Measurements from ENCODE around the gene SH3PXD2A.
A peak's percentile ranks its signal among the peaks of the same experiment; 100 is the strongest.
"Not testable (repeated sequence)": the region's sequence is repeated elsewhere in the genome, so short reads cannot be mapped to it uniquely, and the experiment has no call there.

SH3PXD2A gene

DNA sequence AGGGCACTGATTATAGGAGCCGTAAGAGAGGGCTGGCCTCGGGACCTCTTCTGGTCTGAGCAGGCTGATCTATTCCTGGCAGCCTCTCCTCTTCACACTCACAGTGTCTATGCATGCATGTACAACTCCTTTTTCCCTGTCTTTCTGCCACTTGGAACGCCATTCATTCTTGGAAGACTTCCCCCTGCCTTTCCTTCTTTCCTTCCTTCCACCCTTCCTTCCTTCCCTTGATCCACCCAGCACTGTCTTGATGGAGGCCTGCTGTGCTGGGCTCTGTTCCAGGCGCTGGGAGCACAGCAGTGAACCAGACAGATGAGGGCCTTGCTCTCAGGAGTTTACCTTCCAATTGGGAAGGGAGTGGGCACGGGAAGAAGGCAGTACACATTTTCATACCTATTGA is 114.8 kb downstream of the SH3PXD2A start:
- ATAC-seq, result no peak

DNA sequence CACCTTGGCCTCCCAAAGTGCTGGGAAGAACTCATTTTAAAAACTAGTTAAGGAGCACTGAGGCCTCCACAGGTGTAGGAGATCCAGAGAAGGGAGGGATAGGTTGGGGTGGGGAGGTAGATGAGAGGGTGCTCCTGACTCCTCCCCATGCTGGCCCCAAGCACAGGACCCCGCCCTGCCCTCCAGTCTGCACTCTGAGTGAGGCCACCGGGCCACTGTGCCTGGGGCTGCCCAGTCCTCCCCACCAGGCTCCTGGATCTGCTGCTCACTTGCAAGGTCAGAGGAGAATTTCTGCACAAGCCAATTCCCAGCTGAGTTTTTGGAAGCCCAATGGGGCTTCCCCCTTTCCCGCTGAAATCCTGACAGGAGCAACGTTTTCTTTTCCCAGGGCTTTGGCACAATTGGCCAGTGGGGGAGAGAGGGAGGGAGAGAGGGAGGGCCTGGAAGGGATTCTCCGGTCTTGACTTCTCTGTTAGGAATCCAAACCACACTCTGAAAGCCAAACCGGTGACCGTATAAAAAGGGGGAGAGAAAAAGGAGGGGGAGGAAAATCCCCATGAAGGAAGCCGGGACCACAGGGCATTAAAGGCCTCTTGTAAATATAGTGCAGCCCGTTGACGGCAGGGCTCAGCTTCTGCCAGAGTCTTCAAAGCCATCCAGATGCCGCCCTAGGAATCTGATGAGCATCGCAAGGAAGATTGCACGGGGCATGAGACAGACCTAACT is 116.2 kb downstream of the SH3PXD2A start:
- no peak for ATAC-seq

DNA sequence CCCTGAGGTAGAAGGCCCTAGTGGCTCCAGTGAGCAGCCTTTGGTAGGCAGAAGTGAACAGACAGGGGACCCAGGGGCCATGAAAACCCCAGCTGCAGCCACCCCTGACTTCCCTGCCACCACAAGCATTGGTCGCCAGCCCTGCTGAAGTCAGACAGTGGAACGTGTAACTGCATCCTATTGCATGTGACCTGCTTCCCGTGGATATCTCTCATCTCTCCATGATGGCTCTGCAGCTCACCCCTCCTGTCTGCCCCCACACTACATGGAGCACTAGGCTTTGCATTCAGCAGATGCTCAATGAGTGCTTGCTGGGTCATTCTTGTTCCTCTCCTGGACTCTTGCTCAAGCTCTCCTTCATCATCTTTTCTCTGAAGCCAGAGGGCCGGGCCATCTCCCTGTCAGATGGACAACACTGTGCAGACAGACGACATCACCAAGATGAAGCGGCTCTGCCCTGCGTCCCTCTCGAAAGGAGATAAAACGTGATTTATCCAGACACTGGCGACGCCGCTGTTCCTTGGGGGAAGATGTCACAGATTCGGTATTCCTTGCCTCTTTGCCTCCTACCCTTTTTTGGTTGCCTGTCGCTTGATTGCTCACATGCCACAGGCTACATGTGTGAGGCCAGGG is 117.5 kb downstream of the SH3PXD2A start:
- ATAC-seq, result no peak

DNA sequence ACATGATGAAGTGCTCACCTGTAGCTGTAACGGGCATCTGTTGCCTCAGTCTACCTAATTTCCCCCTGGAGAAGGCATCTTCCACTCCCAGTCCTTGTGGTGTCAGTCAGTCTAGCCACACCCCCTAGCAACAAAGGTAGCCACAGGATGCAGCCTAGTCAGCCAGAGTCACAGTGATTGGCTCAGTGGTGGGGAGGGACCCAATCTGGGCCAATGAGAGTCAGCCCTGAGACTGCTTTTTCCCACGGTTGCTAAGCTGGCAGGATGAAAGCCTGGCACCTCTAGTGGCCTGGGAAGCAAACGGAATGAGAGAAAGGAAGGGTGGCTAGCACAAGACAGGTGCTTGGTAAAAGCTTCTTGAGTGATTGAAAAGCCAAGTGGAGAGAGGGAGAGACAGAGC is 118.6 kb downstream of the SH3PXD2A start:
- ATAC-seq, result peak in 1 of 2 donors; percentile 24

DNA sequence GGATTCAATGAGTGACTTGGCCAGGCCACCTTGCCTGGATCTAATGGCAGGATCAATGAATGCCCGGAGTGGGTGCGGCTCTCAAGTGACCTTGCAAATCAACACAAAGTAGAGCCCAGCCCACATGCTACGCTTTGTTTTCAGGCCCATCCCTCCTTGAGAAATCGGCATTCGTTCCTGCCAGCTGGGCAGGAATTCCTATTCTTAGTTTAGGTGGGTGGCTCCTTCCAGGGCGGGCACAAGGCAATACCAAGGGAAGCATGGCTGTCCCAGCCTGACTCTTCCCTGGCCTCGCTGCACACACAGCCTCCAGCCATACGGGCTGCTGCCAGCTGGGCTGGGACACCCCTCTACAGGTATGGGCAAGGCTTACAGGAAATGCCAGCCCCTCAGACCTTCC is 119.3 kb downstream of the SH3PXD2A start:
- ATAC-seq, result no peak

DNA sequence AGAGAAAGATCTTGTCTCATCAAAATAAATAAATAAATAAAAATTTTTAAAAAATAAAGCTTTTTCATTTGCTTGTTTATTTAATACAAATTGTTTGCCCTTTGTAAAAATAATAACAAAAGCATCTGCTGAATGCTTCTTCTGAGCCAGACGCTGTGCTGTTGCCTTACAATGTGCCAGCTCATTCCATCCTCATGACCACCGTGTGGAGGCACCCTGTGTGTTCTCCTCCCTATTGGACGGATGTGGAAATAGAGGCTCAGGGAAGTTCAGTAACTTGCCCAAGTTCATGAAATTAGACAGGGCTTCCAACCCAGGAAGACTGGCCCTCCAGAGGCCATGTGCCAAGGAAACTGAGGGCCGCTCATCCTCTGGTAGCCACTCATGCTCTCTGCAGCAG is 120.6 kb downstream of the SH3PXD2A start:
- no peak for ATAC-seq

DNA sequence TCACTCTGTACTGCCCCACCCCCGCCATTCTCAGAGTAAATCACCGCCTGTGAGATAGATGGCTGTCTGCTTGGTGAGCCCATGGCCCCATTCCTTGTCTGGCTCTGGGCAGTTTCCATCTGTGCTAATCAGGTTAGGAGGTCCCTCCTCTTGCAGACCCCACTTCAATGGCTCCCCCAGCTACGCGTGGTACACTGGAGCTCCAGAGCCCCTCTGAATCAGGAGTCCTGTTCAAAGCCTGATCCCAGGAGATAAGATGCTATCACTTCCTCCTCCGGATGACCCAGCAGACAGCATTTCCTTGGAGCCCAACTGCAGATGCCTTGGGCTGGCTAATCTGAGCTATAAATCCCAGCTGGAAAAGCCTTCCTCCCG is 122.3 kb downstream of the SH3PXD2A start:
- ATAC-seq, result no peak

DNA sequence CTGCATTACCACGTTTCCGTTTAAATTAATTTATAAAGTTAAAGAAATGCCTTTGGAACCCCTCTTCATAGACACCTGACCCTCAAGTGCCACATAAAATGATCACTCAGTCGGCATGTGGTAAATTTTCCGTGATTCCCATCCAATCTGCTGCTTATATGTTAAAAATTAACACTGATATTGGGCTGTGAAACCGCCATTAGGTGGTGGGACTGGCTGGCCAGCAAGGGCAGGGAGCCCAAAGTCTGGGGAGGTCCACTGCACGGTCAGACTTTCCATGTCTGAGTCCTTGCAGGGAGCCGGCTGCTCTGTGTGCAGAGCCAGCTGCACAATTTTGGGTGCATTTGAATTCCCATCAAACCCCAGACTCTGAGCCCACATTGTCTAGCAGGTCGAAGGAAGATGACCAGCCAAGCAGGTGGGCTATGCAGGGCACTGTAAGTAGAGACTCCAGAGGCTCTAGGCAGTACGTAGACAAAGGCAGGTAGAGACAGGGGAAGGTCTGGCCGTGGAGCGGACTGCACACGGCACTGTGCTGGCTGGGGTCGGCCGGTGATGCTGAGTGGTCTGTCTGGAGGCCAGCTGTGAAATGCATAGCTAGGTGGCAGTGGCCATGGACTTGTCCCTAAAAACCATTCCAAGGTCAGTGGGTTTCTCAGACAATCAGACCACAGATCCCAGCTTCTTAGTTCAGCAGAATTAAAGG is 122.9 kb downstream of the SH3PXD2A start:
- no peak for ATAC-seq

DNA sequence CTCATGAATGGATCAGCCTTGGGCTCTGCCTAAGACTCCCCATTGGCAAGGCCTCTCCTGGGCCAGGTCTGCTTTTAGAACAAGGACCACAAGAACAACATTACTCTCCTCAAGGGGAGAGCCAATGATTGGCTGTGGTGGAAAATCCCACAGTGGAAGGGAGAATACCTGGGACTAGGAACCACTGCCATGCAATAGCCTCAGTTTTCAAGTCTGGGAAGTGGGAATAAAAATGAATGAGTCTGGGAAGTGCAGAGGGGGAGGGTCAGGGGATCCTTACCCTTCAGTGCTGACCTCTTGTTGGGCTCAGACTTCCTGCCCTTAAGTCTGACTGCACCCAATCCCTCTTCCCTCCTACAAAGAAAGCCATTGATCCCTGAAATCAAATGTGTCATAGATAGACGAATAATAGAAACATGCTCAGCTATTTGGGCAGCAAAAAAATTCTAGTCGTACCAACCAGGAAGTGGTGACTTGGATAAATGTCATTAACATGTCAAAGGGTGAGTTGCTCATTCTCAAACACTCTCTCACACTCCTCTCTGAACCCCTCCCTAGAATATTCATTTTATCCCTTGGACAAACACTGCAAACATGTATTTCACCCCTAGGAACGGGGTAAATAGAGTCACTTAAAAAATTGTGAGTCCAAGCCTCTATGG is 123.6 kb downstream of the SH3PXD2A start:
- ATAC-seq, result no peak

DNA sequence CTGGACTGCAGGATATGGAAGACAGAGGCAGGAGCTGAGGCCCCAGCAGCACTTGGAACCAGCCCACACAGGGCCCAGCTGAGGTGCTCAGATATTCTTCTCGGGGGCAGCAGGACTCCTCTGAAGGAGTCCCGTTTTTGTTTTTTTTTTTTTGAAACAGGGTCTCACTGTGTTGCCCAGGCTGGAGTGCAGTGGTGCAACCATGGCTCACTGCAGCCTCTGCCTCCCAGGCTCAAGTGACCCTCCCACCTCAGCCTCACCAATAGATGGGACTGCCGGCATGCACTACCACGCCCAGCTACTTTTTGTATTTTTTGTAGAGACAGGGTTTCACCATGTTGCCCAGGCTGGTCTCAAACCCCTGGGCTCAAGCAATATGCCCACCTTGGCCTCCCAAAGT is 124.3 kb downstream of the SH3PXD2A start:
- not testable (repeated sequence) for ATAC-seq

DNA sequence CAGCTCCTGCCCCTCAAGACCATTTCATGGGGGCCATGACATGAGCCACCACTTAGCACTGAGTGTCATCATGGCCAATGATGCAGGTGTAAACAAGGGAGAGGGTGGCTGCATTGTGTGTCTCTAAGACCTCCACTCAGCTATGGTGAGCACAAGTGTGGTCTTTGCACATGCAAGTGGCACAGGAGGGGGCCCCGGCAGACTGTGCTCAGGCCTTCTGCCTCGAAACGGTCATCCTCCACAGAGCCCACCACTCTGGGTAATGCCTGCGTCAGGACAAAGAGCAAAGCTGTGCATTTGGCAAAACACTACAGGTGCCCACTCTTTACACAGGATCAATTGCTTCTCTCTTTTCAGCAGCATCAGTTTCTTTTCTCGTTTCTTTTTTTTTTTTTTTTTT is 125.5 kb downstream of the SH3PXD2A start:
- no peak for ATAC-seq

DNA sequence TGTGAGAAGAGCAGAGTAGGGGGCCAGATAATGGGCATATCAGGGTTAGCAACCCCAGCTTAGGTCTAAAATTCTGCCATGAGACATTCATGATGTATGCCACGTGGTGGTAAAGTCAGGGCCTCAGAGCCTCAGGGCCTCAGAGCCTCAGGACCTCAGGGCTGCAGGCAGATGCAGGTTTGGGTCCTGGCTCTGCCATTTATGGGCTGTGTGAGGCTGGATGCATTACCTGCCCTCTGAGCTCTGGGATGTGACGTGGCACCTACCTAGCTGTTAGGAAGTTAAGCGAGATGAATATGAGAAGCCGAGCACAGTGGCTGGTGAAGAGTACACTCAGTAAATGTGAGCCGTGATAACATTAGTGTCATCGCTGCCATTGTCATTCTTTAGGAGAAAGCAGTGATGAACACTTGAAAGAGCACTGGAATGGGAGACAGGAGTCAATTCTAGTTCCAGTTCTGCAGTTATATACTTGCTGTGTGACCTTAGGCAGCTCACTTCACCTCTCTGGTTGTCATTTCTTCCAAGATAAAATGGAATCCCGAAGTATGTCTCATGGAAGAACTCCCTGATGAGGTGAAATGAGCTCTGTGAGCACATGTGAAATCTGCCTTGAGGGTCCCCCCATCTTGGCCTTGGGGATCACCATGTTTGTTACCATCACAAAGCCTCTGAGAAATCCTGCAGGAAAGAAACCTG is 127.2 kb downstream of the SH3PXD2A start:
- ATAC-seq, result no peak

DNA sequence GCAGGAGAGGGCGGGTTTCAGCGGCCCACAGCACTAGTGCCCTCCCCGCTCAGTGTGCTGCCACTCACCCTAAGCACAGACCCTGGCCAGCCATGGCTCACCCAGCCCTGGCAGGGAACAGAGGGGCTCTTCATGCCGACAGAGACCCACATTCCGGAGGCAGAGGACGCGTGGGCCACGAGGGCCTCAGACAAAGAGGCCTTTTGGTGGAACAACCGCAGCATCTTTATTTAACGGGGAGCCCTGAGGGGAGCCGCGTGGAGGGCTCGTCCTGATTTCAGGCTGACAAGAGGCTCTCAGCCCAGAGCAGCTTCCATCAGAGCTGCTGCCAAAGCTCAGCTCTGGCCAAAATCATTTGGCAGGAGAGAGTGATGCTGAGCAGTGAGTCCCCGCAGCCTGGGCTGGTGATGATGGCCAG is 127.8 kb downstream of the SH3PXD2A start:
- no peak for ATAC-seq

DNA sequence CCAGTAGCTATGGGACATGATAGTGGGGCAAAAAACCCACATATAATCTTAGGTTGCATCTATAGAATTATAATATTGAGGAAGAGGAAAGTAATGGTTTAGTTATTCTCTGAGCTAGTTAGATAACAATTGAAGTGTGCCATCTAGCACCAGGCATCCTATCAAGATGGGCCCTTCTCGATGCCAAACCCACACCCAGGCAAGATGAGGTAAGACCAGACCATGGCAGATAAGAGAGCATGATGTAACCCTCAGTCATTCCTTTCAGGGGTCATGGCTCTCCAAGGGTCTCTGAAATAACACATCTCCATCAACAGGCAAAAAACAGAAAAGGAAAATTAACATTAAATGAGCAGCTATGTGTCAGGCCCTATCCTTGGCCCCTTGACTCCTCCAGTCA is 128.7 kb downstream of the SH3PXD2A start:
- ATAC-seq, result no peak

DNA sequence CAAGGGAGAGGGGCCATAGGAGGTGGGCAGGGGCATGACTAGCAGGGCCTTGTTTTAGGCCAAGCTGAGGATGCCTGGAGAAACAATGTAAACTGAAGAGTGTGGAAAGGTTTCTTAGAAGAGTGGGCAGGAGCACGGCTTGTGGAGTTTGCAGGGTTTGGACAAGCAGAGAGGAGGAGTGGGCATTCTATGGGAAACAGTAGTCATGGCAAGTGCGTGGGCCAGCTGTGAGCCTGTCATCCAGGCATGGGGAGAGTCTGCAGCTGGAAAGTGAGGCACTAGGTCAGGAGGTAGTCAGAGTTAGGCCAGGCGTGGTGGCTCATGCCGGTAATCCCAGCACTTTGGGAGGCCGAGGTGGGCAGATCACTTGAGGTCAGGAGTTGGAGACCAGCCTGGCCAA is 130.1 kb downstream of the SH3PXD2A start:
- no peak for ATAC-seq

DNA sequence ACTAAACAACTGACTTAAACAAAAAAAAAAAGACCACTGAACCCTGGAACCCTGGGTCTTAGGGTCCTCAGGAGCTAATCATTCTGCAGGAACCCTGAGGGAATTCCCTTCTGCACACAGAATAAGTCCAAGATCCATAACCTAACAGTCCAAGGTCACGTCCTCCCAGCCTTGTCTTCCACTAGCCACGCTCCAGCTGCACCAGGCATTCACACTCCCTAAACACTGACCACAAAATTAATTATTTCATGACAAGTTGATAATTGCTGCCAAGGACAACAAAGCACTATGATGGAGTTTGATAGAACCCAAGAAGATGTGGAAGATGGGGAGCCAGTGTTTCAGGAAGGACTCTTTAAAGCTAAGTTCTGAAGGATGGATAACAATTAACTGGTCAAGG is 130.6 kb downstream of the SH3PXD2A start:
- ATAC-seq, result no peak

DNA sequence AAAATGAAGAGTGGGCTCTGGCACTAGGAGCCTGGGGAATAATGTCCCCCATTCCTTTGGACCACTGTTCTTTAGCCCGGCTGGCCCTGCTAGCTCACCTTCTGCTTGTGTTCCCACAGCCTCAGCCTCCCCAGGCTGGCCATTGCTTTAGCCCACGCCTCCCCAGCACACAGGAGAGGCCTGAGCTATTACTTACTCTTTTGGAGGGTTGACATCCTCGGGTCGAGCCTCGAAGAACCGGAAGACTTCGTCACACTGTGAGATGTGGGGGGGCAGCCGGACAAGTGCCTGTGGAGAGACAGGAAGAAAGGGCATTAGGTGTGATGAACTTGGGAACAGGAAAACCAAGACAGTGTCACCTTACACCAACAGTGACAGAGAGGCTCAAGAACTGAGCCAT is 131.3 kb downstream of the SH3PXD2A start:
- ATAC-seq, result no peak

DNA sequence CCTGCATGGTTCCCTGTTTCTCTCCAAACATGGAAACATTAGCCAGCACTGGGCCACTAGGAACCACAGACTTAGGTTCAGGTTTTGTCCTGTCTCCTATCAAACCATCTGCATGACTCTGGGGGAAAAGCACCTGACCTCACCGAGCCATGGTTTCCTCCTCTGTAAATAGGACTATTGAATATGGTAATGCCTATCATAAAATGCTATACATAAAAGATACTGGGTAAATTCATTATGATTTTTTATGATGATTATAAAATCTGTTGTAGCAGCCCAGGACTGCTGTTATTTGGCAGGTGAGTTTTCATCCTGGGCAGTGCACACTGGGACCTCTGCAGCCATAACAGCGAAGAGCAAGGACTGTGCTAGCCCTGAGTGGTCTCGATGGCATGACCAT is 131.8 kb downstream of the SH3PXD2A start:
- no peak for ATAC-seq

DNA sequence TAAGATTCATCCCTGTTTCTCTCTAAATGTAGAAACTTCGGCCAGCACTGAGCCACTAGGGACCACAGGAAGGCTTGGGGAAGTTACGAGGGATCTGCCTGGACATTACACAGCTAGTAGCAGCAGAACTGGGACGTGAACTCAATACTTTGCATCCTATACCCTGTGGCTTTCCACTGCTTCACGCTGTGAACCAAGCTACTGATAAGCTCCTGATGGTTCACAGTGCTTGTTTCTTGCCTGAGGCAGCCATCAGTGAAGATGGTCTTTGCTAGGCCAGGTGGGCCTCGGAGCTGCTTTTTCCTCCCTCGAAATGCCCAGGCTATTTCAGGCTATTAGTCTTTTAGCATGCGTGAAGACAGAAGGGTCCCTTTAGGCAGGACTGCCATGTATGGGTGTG is 132.7 kb downstream of the SH3PXD2A start:
- no peak for ATAC-seq

DNA sequence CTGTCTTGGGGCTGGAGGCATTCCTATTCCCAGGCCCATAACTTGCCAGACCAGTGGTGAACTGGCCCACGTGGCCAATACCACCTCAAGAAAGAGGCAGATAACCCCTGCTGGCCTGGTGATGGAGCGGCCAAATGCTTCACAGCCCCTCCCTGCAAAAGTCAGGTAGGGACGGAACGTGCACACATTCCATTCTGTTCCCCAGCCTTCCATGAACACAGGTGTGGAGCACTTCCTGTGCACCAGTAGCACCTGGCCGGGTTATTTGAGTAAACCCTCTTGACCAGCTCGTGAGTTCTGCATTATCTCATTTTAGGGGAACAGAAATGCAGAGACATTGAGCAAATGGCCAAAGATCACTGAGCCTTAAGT is 134.4 kb downstream of the SH3PXD2A start:
- ATAC-seq, result no peak

DNA sequence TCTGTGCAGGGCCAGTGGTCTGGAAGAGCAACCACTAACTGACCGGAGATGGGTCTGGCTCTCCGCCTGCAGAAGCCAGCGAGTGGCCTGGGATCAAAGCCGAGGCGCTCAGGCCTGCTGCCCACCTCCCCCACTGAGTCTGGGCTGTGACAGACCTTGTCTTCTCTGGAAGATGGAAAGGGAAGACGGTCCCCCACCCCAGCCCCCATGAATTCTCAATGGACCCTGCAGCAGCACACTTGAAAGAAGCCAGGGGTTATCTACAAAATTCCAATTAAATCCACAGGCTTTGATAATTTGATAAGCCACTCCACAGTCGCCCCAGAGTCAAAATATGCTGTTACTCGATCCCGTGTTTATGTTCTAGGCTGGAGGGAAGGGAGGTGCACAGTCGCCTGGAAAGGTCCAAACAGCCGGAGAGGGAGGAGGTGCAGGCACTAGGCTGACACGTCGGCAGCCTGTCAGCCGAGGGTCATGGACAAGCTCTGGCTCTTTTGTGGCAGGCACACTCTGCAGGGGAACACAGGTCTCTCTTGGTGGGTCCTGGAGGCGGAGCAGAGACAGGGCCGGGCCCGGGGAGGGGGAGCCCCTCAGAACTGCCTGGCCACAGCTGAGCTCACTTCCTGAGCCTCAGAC is 134.9 kb downstream of the SH3PXD2A start:
- ATAC-seq, result no peak

DNA sequence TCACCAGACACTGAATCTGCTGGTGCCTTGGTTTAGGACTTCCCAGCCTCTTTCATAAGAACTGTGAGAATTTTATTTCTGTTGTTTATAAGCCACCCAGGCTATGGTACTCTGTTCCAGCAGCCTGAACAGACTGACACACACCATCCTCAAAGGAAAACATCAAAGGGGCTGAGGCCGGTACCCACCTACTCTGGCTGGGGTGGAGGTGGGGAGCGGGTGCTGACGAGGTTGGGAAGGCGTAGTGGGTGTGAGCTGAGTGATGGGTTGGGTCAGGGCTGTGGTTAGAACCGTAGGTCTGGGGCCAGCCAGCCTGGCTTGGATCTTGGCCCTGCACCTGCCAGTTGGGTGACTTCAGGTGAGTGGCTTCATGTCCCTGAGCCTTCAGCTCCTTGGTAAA is 136.3 kb downstream of the SH3PXD2A start:
- peak in 1 of 2 donors; percentile 38 for ATAC-seq

DNA sequence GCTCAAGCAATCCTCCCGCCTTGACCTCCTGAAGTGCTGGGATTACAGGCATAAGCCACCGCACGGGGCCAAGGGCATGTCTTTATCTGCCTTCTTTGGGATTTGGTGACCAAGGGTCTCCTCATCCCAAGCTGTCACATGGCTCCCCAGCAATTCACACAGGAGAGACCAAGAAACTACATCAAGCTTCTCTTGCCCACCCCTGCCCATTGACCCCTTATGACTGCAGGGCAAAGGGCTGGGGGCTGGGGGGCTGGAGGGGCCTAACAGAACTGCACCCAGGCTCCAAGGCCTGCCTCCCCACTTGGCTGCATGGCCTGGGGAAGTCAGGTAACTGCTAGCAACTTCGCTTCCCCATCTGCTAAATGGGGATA is 137.1 kb downstream of the SH3PXD2A start:
- ATAC-seq, result no peak
